GM23248 (cell line): ENCODE results near the gene FEV. TPM values are rescaled to one million over a fixed set of nuclear protein-coding genes. Genes with fewer than 3 reads are reported as not detected.

Source experiments
- DNase-seq: peaks from one replicate; pipeline ENCODE4 v3.0.0-alpha.2; 2015
- H2AFZ ChIP-seq: fragments of 200-600 bp; sonication (generic); 2 replicates; pipeline ENCODE4 v1.6.1; 2016; ENCODE audit warnings: antibody characterized with exemption
- H3F3A ChIP-seq: fragments of 200-600 bp; sonication (generic); 2 replicates; pipeline ENCODE4 v1.6.1; 2016; ENCODE audit warnings: mild to moderate bottlenecking, antibody characterized with exemption, mixed run types; ENCODE audit not compliant: insufficient read depth
- H3K27ac ChIP-seq: fragments of 200-600 bp; sonication (generic); 2 replicates; pipeline ENCODE4 v1.5.1; 2016; ENCODE audit warnings: mild to moderate bottlenecking
- H3K27me3 ChIP-seq: fragments of 200-600 bp; sonication (generic); replicated peaks from 2 replicates; pipeline ENCODE4 v1.6.1; 2016; ENCODE audit warnings: mild to moderate bottlenecking; ENCODE audit not compliant: insufficient read depth
- H3K36me3 ChIP-seq: fragments of 200-600 bp; sonication (generic); 2 replicates; pipeline ENCODE4 v1.6.1; 2016; ENCODE audit warnings: low read depth, mild to moderate bottlenecking
- H3K4me1 ChIP-seq: fragments of 200-600 bp; sonication (generic); 2 replicates; pipeline ENCODE4 v1.6.1; 2016; ENCODE audit warnings: mild to moderate bottlenecking; ENCODE audit not compliant: insufficient read depth
- H3K4me2 ChIP-seq: fragments of 200-600 bp; sonication (generic); one replicate; pipeline ENCODE4 v1.6.1; 2016; ENCODE audit warnings: mild to moderate bottlenecking; ENCODE audit not compliant: unreplicated experiment
- H3K4me3 ChIP-seq: fragments of 200-600 bp; sonication (generic); 2 replicates; pipeline ENCODE4 v1.5.1; 2016; ENCODE audit warnings: mild to moderate bottlenecking
- H3K79me2 ChIP-seq: fragments of 200-600 bp; sonication (generic); 2 replicates; pipeline ENCODE4 v1.6.1; 2016; ENCODE audit warnings: mild to moderate bottlenecking; ENCODE audit not compliant: insufficient read depth
- H3K9ac ChIP-seq: fragments of 200-600 bp; sonication (generic); 2 replicates; pipeline ENCODE4 v1.6.1; 2016; ENCODE audit warnings: mild to moderate bottlenecking
- H3K9me2 ChIP-seq: fragments of 200-600 bp; sonication (generic); 2 replicates; pipeline ENCODE4 v1.6.1; 2016; ENCODE audit warnings: mixed run types, mild to moderate bottlenecking, moderate library complexity; ENCODE audit not compliant: insufficient read depth
- H3K9me3 ChIP-seq: fragments of 200-600 bp; sonication (generic); one replicate; pipeline ENCODE4 v1.6.1; 2017; ENCODE audit warnings: low read depth
- H4K20me1 ChIP-seq: fragments of 200-600 bp; sonication (generic); 2 replicates; pipeline ENCODE4 v1.6.0; 2016; ENCODE audit not compliant: insufficient read depth
- EZH2 ChIP-seq: fragments of 200-600 bp; sonication (generic); IDR thresholded peaks from 2 replicates; pipeline ENCODE4 v1.6.1; 2018; ENCODE audit warnings: antibody characterized with exemption, mild to moderate bottlenecking; ENCODE audit not compliant: insufficient read depth, poor library complexity, severe bottlenecking
- EZH2phosphoT487 ChIP-seq: fragments of 200-600 bp; sonication (generic); IDR thresholded peaks from 2 replicates; pipeline ENCODE4 v1.6.1; 2018; ENCODE audit warnings: antibody characterized with exemption, moderate library complexity, mild to moderate bottlenecking, low read depth; ENCODE audit not compliant: insufficient read depth
- WGBS, 2 experiments: methylation state at CpG; one replicate each; pipeline ENCODE4 v1.1.6; 2015 to 2017; ENCODE audit warnings: low lambda C conversion rate in 2 of 2, low coverage in 1 of 2; ENCODE audit errors: missing lambda C conversion rate in 2 of 2; 5-methylcytosine and 5-hydroxymethylcytosine counted together
- in situ Hi-C: fragments of 300-500 bp; cut with MboI; formaldehyde crosslinking; loops from 2 replicates; pipeline ENCODE4 v1.15.0; 2020
- polyA plus RNA-seq: library from polyadenylated mRNA; unstranded; fragments of >200 nt; fragmentation: Nextera tagmentation; extraction: Ambion mirVana; gene quantifications from 2 replicates; pipeline ENCODE4 v1.2.1, GENCODE V29; 2016
- total RNA-seq: library from RNA; depleted of rRNA; stranded (reverse); fragments of >200 nt; shearing (Covaris generic); gene quantifications from 2 replicates; pipeline ENCODE4 v1.2.3, GENCODE V29; 2014

The FEV gene
- total and polyA plus RNA-seq, 2 experiments from 2014 or later, result not detected

GRCh38 chr2:218990612-218991011, 5.6 kb upstream of the FEV start:
- TF ChIP-seq EZH2phosphoT487 (no peak), EZH2 (no peak)
- H3K27me3 ChIP-seq, result peaks cover 95% of the 10 kb centered on the region

GRCh38 chr2:218990052-218990451, 5.1 kb upstream of the FEV start:
- Histone ChIP-seq H3K36me3 (no peaks in the 10 kb centered on the region), H3K9me2 (no peaks in the 10 kb centered on the region), H2AFZ (no peak overlapping the region), H3K27ac (no peak overlapping the region), H3K4me1 (no peaks in the 10 kb centered on the region), H3K79me2 (no peaks in the 10 kb centered on the region), H3F3A (no peaks in the 10 kb centered on the region), H4K20me1 (no peaks in the 10 kb centered on the region), H3K4me2 (no peak overlapping the region), H3K4me3 (no peak overlapping the region), H3K27me3 (peaks cover 95% of the 10 kb centered on the region), H3K9ac (no peak overlapping the region), H3K9me3 (no peaks in the 10 kb centered on the region)
- WGBS, 2 experiments, result 7% methylated on average over 9 of the region's 9 CpGs
- in situ Hi-C loops, result no loop called here
- TF ChIP-seq EZH2phosphoT487, result no peak
- TF ChIP-seq EZH2, result peak; percentile 6
- DNase-seq, result no peak

More at GRCh38 chr2:218990612-218991011, 5.6 kb upstream of the FEV start:
- in situ Hi-C loops, result no loop called here
- H4K20me1 ChIP-seq, result no peaks in the 10 kb centered on the region
- H3K27ac ChIP-seq, result no peak overlapping the region
- no peak overlapping the region for H3K4me2 ChIP-seq
- H3K9ac ChIP-seq, result no peak overlapping the region
- 1 to 4% methylated on average over 5 to 6 of the region's 6 CpGs for WGBS, 2 experiments
- no peaks in the 10 kb centered on the region for H3F3A ChIP-seq
- no peaks in the 10 kb centered on the region for H3K79me2 ChIP-seq
- no peaks in the 10 kb centered on the region for H3K9me2 ChIP-seq
- H3K4me3 ChIP-seq, result no peak overlapping the region
- H3K9me3 ChIP-seq, result no peaks in the 10 kb centered on the region
- no peak overlapping the region for H2AFZ ChIP-seq
- no peaks in the 10 kb centered on the region for H3K4me1 ChIP-seq
- H3K36me3 ChIP-seq, result no peaks in the 10 kb centered on the region
- no peak for DNase-seq

- Histone ChIP-seq H3K4me2 (no peak overlapping the region), H3K9me3 (no peaks in the 10 kb centered on the region), H3K36me3 (no peaks in the 10 kb centered on the region), H3K27ac (no peak overlapping the region), H3K27me3 (peaks cover 97% of the 10 kb centered on the region), H3F3A (no peaks in the 10 kb centered on the region), H4K20me1 (no peaks in the 10 kb centered on the region), H3K4me1 (no peaks in the 10 kb centered on the region), H3K79me2 (no peaks in the 10 kb centered on the region), H2AFZ (no peak overlapping the region), H3K9ac (no peak overlapping the region), H3K9me2 (no peaks in the 10 kb centered on the region), H3K4me3 (no peak overlapping the region)
- in situ Hi-C loops, result no loop called here
- no peak for DNase-seq
- TF ChIP-seq EZH2phosphoT487 (no peak), EZH2 (no peak)
- 31 to 33% methylated on average over 2 of the region's 2 CpGs for WGBS, 2 experiments
Measured at GRCh38 chr2:218988650-218989049, 3.7 kb upstream of the FEV start.

DNA sequence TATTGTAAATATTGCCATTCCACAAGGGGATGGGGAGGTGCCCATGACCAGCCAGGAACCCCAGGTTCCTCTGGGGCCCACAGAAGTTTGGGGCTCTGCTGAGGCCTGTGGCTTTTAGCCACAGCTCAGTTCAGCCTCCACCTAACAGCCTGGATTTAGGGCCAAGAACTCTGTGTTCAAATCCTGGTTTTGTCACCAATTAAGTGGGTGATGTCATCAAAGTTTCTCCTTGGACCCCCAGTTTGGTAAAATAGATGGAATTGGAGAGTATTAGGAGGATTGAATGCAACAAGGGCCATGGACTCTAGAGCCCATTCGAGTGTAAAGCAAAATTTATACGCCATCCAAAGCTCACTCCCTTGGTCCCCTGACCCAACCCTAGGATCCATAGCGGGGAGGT, 3.2 kb upstream of the FEV start:
- H3K4me3 ChIP-seq, result no peak overlapping the region
- no peaks in the 10 kb centered on the region for H3K9me3 ChIP-seq
- H3K27ac ChIP-seq, result no peak overlapping the region
- H3K9me2 ChIP-seq, result no peaks in the 10 kb centered on the region
- H3K36me3 ChIP-seq, result no peaks in the 10 kb centered on the region
- H3K79me2 ChIP-seq, result no peaks in the 10 kb centered on the region
- no peaks in the 10 kb centered on the region for H3F3A ChIP-seq
- H3K4me2 ChIP-seq, result no peak overlapping the region
- H3K27me3 ChIP-seq, result peaks cover 99% of the 10 kb centered on the region
- H2AFZ ChIP-seq, result no peak overlapping the region
- H3K9ac ChIP-seq, result no peak overlapping the region
- H3K4me1 ChIP-seq, result no peaks in the 10 kb centered on the region
- in situ Hi-C loops, result no loop called here
- WGBS, 2 experiments, result 5 to 7% methylated on average over 3 of the region's 3 CpGs
- H4K20me1 ChIP-seq, result no peaks in the 10 kb centered on the region
- DNase-seq, result no peak
- no peak for TF ChIP-seq EZH2phosphoT487
- no peak for TF ChIP-seq EZH2
